CD14-positive monocyte (primary cell): ENCODE measurements around the gene LRRC3. TPM values are rescaled to one million over a fixed set of nuclear protein-coding genes. Genes with fewer than 3 reads are reported as not detected.
A peak's percentile ranks its signal among the peaks of the same experiment; 100 is the strongest.

ENCODE experiments used
- DNase-seq, 3 donors: peaks; one replicate each; pipeline ENCODE4 v3.0.0-alpha.2; 2011 to 2022
- H2AFZ ChIP-seq: 2 replicates; pipeline ENCODE4 v1.6.0; 2012; ENCODE audit warnings: mild to moderate bottlenecking, low read depth, low read length, inconsistent platforms; ENCODE audit not compliant: insufficient read depth, poor library complexity, severe bottlenecking
- H3K27ac ChIP-seq, 2 donors: 1 replicate in 1 of 2; 2 replicates in 1 of 2; pipeline ENCODE4 v1.5.1; 2012 to 2013; ENCODE audit warnings: low read length in 2 of 2, control low read depth in 1 of 2, inconsistent platforms in 1 of 2, low read depth in 1 of 2, mild to moderate bottlenecking in 1 of 2
- H3K27me3 ChIP-seq, 2 donors: one replicate each; pipeline versions ENCODE4 v1.6.0 to v1.6.1; 2011 to 2013; ENCODE audit warnings: low read length in 2 of 2; ENCODE audit not compliant: control insufficient read depth in 2 of 2, insufficient read depth in 2 of 2
- H3K36me3 ChIP-seq, 2 donors: replicated peaks in 1 of 2; 1 replicate in 1 of 2; 2 replicates in 1 of 2; pipeline versions ENCODE4 v1.5.1 to v1.6.1; 2012 to 2013; ENCODE audit warnings: low read length in 2 of 2, control low read depth in 1 of 2, inconsistent platforms in 1 of 2, mild to moderate bottlenecking in 1 of 2; ENCODE audit not compliant: insufficient read depth in 2 of 2, control insufficient read depth in 1 of 2
- H3K4me1 ChIP-seq, 2 donors: 1 replicate in 1 of 2; 2 replicates in 1 of 2; pipeline versions ENCODE4 v1.5.1 to v1.6.1; 2012 to 2013; ENCODE audit warnings: low read length in 2 of 2, control low read depth in 1 of 2, inconsistent platforms in 1 of 2, mild to moderate bottlenecking in 1 of 2, moderate library complexity in 1 of 2; ENCODE audit not compliant: insufficient read depth in 2 of 2, control insufficient read depth in 1 of 2
- H3K4me2 ChIP-seq: replicated peaks from 2 replicates; pipeline ENCODE3; 2012; ENCODE audit warnings: low read length, moderate library complexity, mild to moderate bottlenecking; ENCODE audit not compliant: poor library complexity, severe bottlenecking; ENCODE audit errors: extremely low read depth
- H3K4me3 ChIP-seq, 3 experiments: fragments of 200-600 bp in 1 of 3; sonication (generic) in 1 of 3; replicated peaks in 1 of 3; 1 replicate in 2 of 3; 2 replicates in 1 of 3; pipeline ENCODE4 v1.5.1; 2011 to 2013; ENCODE audit warnings: low read length in 3 of 3, mild to moderate bottlenecking in 3 of 3, control low read depth in 2 of 3, low read depth in 2 of 3, inconsistent platforms in 1 of 3, moderate library complexity in 1 of 3
- H3K79me2 ChIP-seq: 2 replicates; pipeline ENCODE4 v1.6.0; 2012; ENCODE audit warnings: mild to moderate bottlenecking, control low read depth, inconsistent platforms, low read length, moderate library complexity; ENCODE audit not compliant: insufficient read depth
- H3K9ac ChIP-seq: 2 replicates; pipeline ENCODE4 v1.6.0; 2017; ENCODE audit warnings: low read length, mild to moderate bottlenecking; ENCODE audit not compliant: insufficient read depth, poor library complexity, severe bottlenecking
- H3K9me3 ChIP-seq, 2 donors: replicated peaks in 1 of 2; 1 replicate in 1 of 2; 2 replicates in 1 of 2; pipeline versions ENCODE4 v1.5.1 to v1.6.1; 2012 to 2013; ENCODE audit warnings: low read length in 2 of 2, control low read depth in 1 of 2; ENCODE audit not compliant: control insufficient read depth in 1 of 2, insufficient read depth in 1 of 2
- H4K20me1 ChIP-seq: 2 replicates; pipeline ENCODE4 v1.6.0; 2012; ENCODE audit warnings: mild to moderate bottlenecking, low read length, control low read depth, moderate library complexity; ENCODE audit not compliant: insufficient read depth
- H3K27ac Mint-ChIP-seq, 7 donors: one replicate each; pipeline ENCODE4 v1.8.0; 2020; ENCODE audit warnings: mild to moderate bottlenecking in 7 of 7, mixed read lengths in 7 of 7, moderate library complexity in 6 of 7, inconsistent platforms in 2 of 7
- H3K27me3 Mint-ChIP-seq, 3 donors: one replicate each; pipeline ENCODE4 v1.8.0; 2021 to 2022; ENCODE audit warnings: low read depth in 3 of 3, mild to moderate bottlenecking in 3 of 3, mixed read lengths in 3 of 3, moderate library complexity in 3 of 3, inconsistent platforms in 1 of 3
- H3K36me3 Mint-ChIP-seq, 2 donors: one replicate each; pipeline ENCODE4 v1.8.0; 2020; ENCODE audit warnings: mixed read lengths in 2 of 2, inconsistent platforms in 1 of 2, mild to moderate bottlenecking in 1 of 2
- H3K4me1 Mint-ChIP-seq: one replicate; pipeline ENCODE4 v1.8.0; 2020; ENCODE audit warnings: mild to moderate bottlenecking, mixed read lengths
- H3K4me3 Mint-ChIP-seq, 2 donors: one replicate each; pipeline ENCODE4 v1.8.0; 2020; ENCODE audit warnings: mild to moderate bottlenecking in 2 of 2, mixed read lengths in 2 of 2, moderate library complexity in 1 of 2
- H3K9me3 Mint-ChIP-seq, 7 donors: one replicate each; pipeline ENCODE4 v1.8.0; 2020 to 2022; ENCODE audit warnings: mixed read lengths in 7 of 7, mild to moderate bottlenecking in 6 of 7, moderate library complexity in 6 of 7, inconsistent platforms in 2 of 7
- WGBS: methylation state at CpG from one replicate; pipeline ENCODE4 v1.1.5; 2013; ENCODE audit warnings: missing lambda C conversion rate; ENCODE audit not compliant: insufficient coverage; 5-methylcytosine and 5-hydroxymethylcytosine counted together
- intact Hi-C, 2 donors: fragments of 100-400 bp; cut with micrococcal nuclease; formaldehyde crosslinking; loops; one replicate each; pipeline versions ENCODE4 v1.15.0 to v1.15.1; 2023
- polyA plus RNA-seq, 3 donors: library from polyadenylated mRNA; depleted of rRNA in 1 of 3; unstranded in 2 of 3; stranded (reverse) in 1 of 3; fragments of 300-500 nt in 2 of 3; fragments of >200 nt in 1 of 3; fragmentation: Illumina TruSeq in 2 of 3; gene quantifications; 1 replicate in 2 of 3; 2 replicates in 1 of 3; pipeline ENCODE4 v1.2.3, GENCODE V29; 2012 to 2021
- TF ChIP-seq, protein P1 (sequence below): fragments of 200-600 bp; IDR thresholded peaks from one replicate; pipeline ENCODE4 v1.8.0; 2022; ENCODE audit warnings: antibody characterized with exemption, mild to moderate bottlenecking

The LRRC3 gene
- polyA plus RNA-seq, 3 donors: 0.30 to 0.59 (median 0.41) TPM

DNA sequence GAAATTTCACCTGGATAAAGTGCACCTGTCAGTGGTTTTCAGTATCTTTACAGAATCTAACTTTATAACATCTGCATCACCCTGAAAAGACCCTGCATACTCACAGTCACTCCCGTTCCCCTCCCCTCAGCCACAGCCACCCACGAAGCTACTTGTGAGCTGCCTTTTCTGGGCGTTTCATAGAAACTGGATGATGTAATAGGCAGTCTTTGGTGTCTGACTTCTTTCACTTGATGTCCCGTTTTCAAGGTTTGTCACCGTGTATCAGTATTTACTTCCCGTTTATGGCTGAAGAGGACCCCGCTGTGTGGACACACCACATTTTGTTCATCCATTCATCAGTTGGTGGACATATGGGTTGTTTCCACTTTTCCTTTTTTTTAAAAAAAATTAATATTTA, 47.8 kb upstream of the LRRC3 start:
- Histone ChIP-seq H3K36me3 (peaks cover 74 to 88% of the 10 kb centered on the region in 2 donors), H3K9ac (no peak overlapping the region), H3K27ac (no peak overlapping the region), H3K4me1 (no peaks in the 10 kb centered on the region), H3K4me2 (no peak overlapping the region), H3K27me3 (no peaks in the 10 kb centered on the region), H2AFZ (no peak overlapping the region), H3K9me3 (peaks cover 0 to 22% of the 10 kb centered on the region in 2 donors), H4K20me1 (no peaks in the 10 kb centered on the region), H3K79me2 (no peaks in the 10 kb centered on the region), H3K4me3 (no peak overlapping the region)
- Mint-ChIP-seq H3K27ac (no peak overlapping the region), H3K27me3 (peaks cover 0 to 5% (median 0%) of the 10 kb centered on the region in 3 donors), H3K4me3 (no peak overlapping the region), H3K36me3 (peaks cover 41 to 57% of the 10 kb centered on the region in 2 donors), H3K4me1 (no peaks in the 10 kb centered on the region), H3K9me3 (peaks cover 5 to 26% (median 15%) of the 10 kb centered on the region in 7 donors)
- intact Hi-C loops: no loop called here
- TF ChIP-seq, protein P1, sequence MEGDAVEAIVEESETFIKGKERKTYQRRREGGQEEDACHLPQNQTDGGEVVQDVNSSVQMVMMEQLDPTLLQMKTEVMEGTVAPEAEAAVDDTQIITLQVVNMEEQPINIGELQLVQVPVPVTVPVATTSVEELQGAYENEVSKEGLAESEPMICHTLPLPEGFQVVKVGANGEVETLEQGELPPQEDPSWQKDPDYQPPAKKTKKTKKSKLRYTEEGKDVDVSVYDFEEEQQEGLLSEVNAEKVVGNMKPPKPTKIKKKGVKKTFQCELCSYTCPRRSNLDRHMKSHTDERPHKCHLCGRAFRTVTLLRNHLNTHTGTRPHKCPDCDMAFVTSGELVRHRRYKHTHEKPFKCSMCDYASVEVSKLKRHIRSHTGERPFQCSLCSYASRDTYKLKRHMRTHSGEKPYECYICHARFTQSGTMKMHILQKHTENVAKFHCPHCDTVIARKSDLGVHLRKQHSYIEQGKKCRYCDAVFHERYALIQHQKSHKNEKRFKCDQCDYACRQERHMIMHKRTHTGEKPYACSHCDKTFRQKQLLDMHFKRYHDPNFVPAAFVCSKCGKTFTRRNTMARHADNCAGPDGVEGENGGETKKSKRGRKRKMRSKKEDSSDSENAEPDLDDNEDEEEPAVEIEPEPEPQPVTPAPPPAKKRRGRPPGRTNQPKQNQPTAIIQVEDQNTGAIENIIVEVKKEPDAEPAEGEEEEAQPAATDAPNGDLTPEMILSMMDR: no peak
- no CpG with 5 or more reads among the region's 7 CpGs for WGBS
- DNase-seq: no peak

DNA sequence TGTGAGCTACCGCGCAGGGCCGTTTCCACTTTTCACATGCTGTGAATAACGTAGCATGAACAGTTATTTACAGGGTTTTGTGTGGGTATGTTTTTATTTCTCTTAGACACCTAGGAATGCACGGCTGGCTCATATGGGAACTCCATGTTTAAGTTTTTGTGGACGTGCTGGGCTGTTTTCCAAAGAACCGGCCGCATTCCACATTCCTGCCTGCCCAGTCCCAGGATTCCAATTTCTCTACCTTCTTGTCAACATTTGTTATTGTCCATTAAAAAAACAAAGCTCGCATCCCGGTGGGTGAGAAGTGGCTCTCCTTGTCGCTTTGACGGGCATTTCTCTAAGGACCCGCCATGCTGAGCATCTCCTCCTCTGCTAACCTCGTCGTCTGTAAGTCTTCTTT, 47.1 kb upstream of the LRRC3 start:
- peaks cover 71 to 88% of the 10 kb centered on the region in 2 donors for H3K36me3 ChIP-seq
- no peaks in the 10 kb centered on the region for H3K4me1 ChIP-seq
- peaks cover 0 to 4% (median 0%) of the 10 kb centered on the region in 3 donors for H3K27me3 Mint-ChIP-seq
- no peaks in the 10 kb centered on the region for H3K4me1 Mint-ChIP-seq
- peaks cover 46 to 57% of the 10 kb centered on the region in 2 donors for H3K36me3 Mint-ChIP-seq
- H3K4me3 Mint-ChIP-seq: no peak overlapping the region
- intact Hi-C loops: no loop called here
- no peak overlapping the region for H3K4me3 ChIP-seq
- H3K27me3 ChIP-seq: no peaks in the 10 kb centered on the region
- peaks cover 5 to 21% (median 14%) of the 10 kb centered on the region in 7 donors for H3K9me3 Mint-ChIP-seq
- WGBS: 98% methylated on average over 6 of the region's 15 CpGs
- H3K9ac ChIP-seq: no peak overlapping the region
- H3K9me3 ChIP-seq: peaks cover 0 to 20% of the 10 kb centered on the region in 2 donors
- no peak overlapping the region for H3K27ac ChIP-seq
- no peaks in the 10 kb centered on the region for H4K20me1 ChIP-seq
- peak overlapping the region in 2 of 7 donors; percentile 14 to 55 for H3K27ac Mint-ChIP-seq
- H2AFZ ChIP-seq: no peak overlapping the region
- TF ChIP-seq, protein P1: no peak
- DNase-seq: no peak
- H3K4me2 ChIP-seq: no peak overlapping the region
- H3K79me2 ChIP-seq: no peaks in the 10 kb centered on the region
